ENCODE data around the gene RAB1A.
"Not testable (repeated sequence)": the region's sequence is repeated elsewhere in the genome, so short reads cannot be mapped to it uniquely, and the experiment has no call there.

The RAB1A gene

GRCh38 chr2:65125457-65125856 lies 4.4 kb downstream of the RAB1A start:
- H3K4me1 ChIP-seq (ENCODE audit: control insufficient read depth, low read depth, low read length); DNase-seq; H4K5ac ChIP-seq (ENCODE audit: low read length); H3K4me3 ChIP-seq (ENCODE audit: low read length); H3K79me1 ChIP-seq (ENCODE audit: low read length); H3K18ac ChIP-seq (ENCODE audit: low read length); H2AK5ac ChIP-seq (ENCODE audit: low read length); H3K36me3 ChIP-seq (ENCODE audit: control insufficient read depth, insufficient read depth, low read length); H3K27ac ChIP-seq (ENCODE audit: low read depth, low read length); H3K27me3 ChIP-seq (ENCODE audit: insufficient read depth, low read length, poor library complexity); H3K4me2 ChIP-seq (ENCODE audit: low read length); H2BK5ac ChIP-seq (ENCODE audit: low read length); H3K9ac ChIP-seq (ENCODE audit: low read length); H3K56ac ChIP-seq (ENCODE audit: low read length); H4K8ac ChIP-seq (ENCODE audit: low read depth, low read length); H3K23ac ChIP-seq (ENCODE audit: low read length); H2BK120ac ChIP-seq (ENCODE audit: low read depth, low read length); H2BK15ac ChIP-seq (replicated peaks; ENCODE audit: low read depth); H3K4ac ChIP-seq (ENCODE audit: low read depth, low read length): not testable (repeated sequence)
- H3K79me2 ChIP-seq (ENCODE audit: control insufficient read depth, insufficient read depth, low read length) = peaks cover 73% of the 10 kb centered on the region
- WGBS (ENCODE audit: extremely low coverage, insufficient coverage, low lambda C conversion rate) = no CpG with 5 or more reads among the region's 7 CpGs

- Histone ChIP-seq H3K36me3 (ENCODE audit: control insufficient read depth, insufficient read depth, low read length) (no peaks in the 10 kb centered on the region), H2AK5ac (ENCODE audit: low read length) (no peak overlapping the region), H4K5ac (ENCODE audit: low read length) (no peak overlapping the region), H4K8ac (ENCODE audit: low read depth, low read length) (no peak overlapping the region), H3K4me2 (ENCODE audit: low read length) (no peak overlapping the region), H3K4ac (ENCODE audit: low read depth, low read length) (no peak overlapping the region), H2BK15ac (replicated peaks; ENCODE audit: low read depth) (no peak overlapping the region), H2BK5ac (ENCODE audit: low read length) (no peak overlapping the region), H3K79me2 (ENCODE audit: control insufficient read depth, insufficient read depth, low read length) (peaks cover 74% of the 10 kb centered on the region), H3K4me3 (ENCODE audit: low read length) (no peak overlapping the region), H3K18ac (ENCODE audit: low read length) (no peak overlapping the region), H3K9ac (ENCODE audit: low read length) (no peak overlapping the region), H3K27ac (ENCODE audit: low read depth, low read length) (no peak overlapping the region), H3K56ac (ENCODE audit: low read length) (no peak overlapping the region), H3K79me1 (ENCODE audit: low read length) (no peaks in the 10 kb centered on the region), H3K4me1 (ENCODE audit: control insufficient read depth, low read depth, low read length) (no peaks in the 10 kb centered on the region), H3K27me3 (ENCODE audit: insufficient read depth, low read length, poor library complexity) (no peaks in the 10 kb centered on the region), H2BK120ac (ENCODE audit: low read depth, low read length) (no peak overlapping the region), H3K23ac (ENCODE audit: low read length) (no peak overlapping the region)
- no CpG with 5 or more reads among the region's 7 CpGs for WGBS (ENCODE audit: extremely low coverage, insufficient coverage, low lambda C conversion rate)
- DNase-seq = no peak
Measured at GRCh38 chr2:65122313-65122712, 7.6 kb downstream of the RAB1A start.

DNA sequence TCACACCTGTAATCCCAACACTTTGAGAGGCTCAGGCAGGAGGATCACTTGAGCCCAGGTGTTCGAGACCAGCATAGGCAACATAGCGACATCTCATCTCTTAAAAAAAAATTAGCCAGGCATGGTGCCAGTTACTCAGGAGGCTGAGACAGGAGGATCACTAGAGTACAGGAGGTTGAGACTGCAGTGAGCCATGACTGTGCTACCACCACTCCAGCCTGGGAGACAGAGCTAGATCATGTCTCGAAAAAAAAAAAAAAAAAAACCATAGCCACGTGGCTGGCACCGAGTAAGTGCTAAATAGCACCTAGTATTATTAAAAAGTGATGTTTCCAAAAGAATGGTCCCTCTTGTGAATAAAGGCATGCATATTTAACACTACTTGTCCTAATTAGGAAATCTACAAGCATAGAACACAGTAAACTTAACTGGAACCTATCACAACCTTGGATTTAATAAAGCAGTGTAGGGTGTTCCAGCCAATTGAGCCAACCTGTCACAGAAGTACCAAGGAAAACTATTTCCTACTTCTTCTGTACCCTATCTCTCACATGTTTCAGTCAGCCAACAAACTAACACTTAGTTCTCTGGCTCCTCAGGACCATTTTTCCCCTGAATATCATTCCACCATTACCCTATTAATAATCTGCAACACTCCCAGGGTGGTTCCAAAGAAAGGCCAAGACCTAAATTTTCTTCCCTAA lies 8.8 kb downstream of the RAB1A start:
- H3K36me3 ChIP-seq (ENCODE audit: control insufficient read depth, insufficient read depth, low read length) = no peaks in the 10 kb centered on the region
- H4K5ac ChIP-seq (ENCODE audit: low read length) = no peak overlapping the region
- no peak overlapping the region for H2BK15ac ChIP-seq (replicated peaks; ENCODE audit: low read depth)
- no peak for DNase-seq
- no peak overlapping the region for H3K18ac ChIP-seq (ENCODE audit: low read length)
- no peak overlapping the region for H3K56ac ChIP-seq (ENCODE audit: low read length)
- no peak overlapping the region for H3K4ac ChIP-seq (ENCODE audit: low read depth, low read length)
- no peak overlapping the region for H3K23ac ChIP-seq (ENCODE audit: low read length)
- H2BK120ac ChIP-seq (ENCODE audit: low read depth, low read length) = no peak overlapping the region
- H3K4me1 ChIP-seq (ENCODE audit: control insufficient read depth, low read depth, low read length) = peaks cover 2% of the 10 kb centered on the region
- H3K79me1 ChIP-seq (ENCODE audit: low read length) = peaks cover 3% of the 10 kb centered on the region
- no peaks in the 10 kb centered on the region for H3K27me3 ChIP-seq (ENCODE audit: insufficient read depth, low read length, poor library complexity)
- H3K4me2 ChIP-seq (ENCODE audit: low read length) = no peak overlapping the region
- H2BK5ac ChIP-seq (ENCODE audit: low read length) = no peak overlapping the region
- H3K4me3 ChIP-seq (ENCODE audit: low read length) = no peak overlapping the region
- H3K79me2 ChIP-seq (ENCODE audit: control insufficient read depth, insufficient read depth, low read length) = peaks cover 78% of the 10 kb centered on the region
- no peak overlapping the region for H3K9ac ChIP-seq (ENCODE audit: low read length)
- no peak overlapping the region for H3K27ac ChIP-seq (ENCODE audit: low read depth, low read length)
- no CpG with 5 or more reads among the region's 5 CpGs for WGBS (ENCODE audit: extremely low coverage, insufficient coverage, low lambda C conversion rate)
- peak overlapping the region; percentile 28 for H4K8ac ChIP-seq (ENCODE audit: low read depth, low read length)
- H2AK5ac ChIP-seq (ENCODE audit: low read length) = no peak overlapping the region

- Histone ChIP-seq H3K4ac (ENCODE audit: low read depth, low read length) (no peak overlapping the region), H3K36me3 (ENCODE audit: control insufficient read depth, insufficient read depth, low read length) (no peaks in the 10 kb centered on the region), H2AK5ac (ENCODE audit: low read length) (no peak overlapping the region), H3K4me2 (ENCODE audit: low read length) (no peak overlapping the region), H3K79me2 (ENCODE audit: control insufficient read depth, insufficient read depth, low read length) (peaks cover 69% of the 10 kb centered on the region), H3K27me3 (ENCODE audit: insufficient read depth, low read length, poor library complexity) (no peaks in the 10 kb centered on the region), H3K79me1 (ENCODE audit: low read length) (peaks cover 7% of the 10 kb centered on the region), H3K56ac (ENCODE audit: low read length) (no peak overlapping the region), H3K9ac (ENCODE audit: low read length) (no peak overlapping the region), H3K4me1 (ENCODE audit: control insufficient read depth, low read depth, low read length) (peaks cover 2% of the 10 kb centered on the region), H3K23ac (ENCODE audit: low read length) (no peak overlapping the region), H2BK5ac (ENCODE audit: low read length) (no peak overlapping the region), H4K8ac (ENCODE audit: low read depth, low read length) (no peak overlapping the region), H2BK15ac (replicated peaks; ENCODE audit: low read depth) (no peak overlapping the region), H3K4me3 (ENCODE audit: low read length) (no peak overlapping the region), H2BK120ac (ENCODE audit: low read depth, low read length) (no peak overlapping the region), H4K5ac (ENCODE audit: low read length) (no peak overlapping the region), H3K27ac (ENCODE audit: low read depth, low read length) (no peak overlapping the region), H3K18ac (ENCODE audit: low read length) (no peak overlapping the region)
- no peak for DNase-seq
Measured at GRCh38 chr2:65116645-65117044, 13.3 kb downstream of the RAB1A start.

- H3K18ac ChIP-seq (ENCODE audit: low read length) = no peak overlapping the region
- H3K9ac ChIP-seq (ENCODE audit: low read length) = no peak overlapping the region
- H2BK15ac ChIP-seq (replicated peaks; ENCODE audit: low read depth) = no peak overlapping the region
- H4K5ac ChIP-seq (ENCODE audit: low read length) = no peak overlapping the region
- H3K56ac ChIP-seq (ENCODE audit: low read length) = no peak overlapping the region
- no peak for DNase-seq
- H3K4me3 ChIP-seq (ENCODE audit: low read length) = no peak overlapping the region
- no peak overlapping the region for H3K23ac ChIP-seq (ENCODE audit: low read length)
- H2BK120ac ChIP-seq (ENCODE audit: low read depth, low read length) = no peak overlapping the region
- H2BK5ac ChIP-seq (ENCODE audit: low read length) = no peak overlapping the region
- H3K4ac ChIP-seq (ENCODE audit: low read depth, low read length) = no peak overlapping the region
- no peak overlapping the region for H2AK5ac ChIP-seq (ENCODE audit: low read length)
- no peak overlapping the region for H3K27ac ChIP-seq (ENCODE audit: low read depth, low read length)
- no peaks in the 10 kb centered on the region for H3K36me3 ChIP-seq (ENCODE audit: control insufficient read depth, insufficient read depth, low read length)
- no peaks in the 10 kb centered on the region for H3K27me3 ChIP-seq (ENCODE audit: insufficient read depth, low read length, poor library complexity)
- no peak overlapping the region for H3K4me2 ChIP-seq (ENCODE audit: low read length)
- H4K8ac ChIP-seq (ENCODE audit: low read depth, low read length) = no peak overlapping the region
- H3K79me2 ChIP-seq (ENCODE audit: control insufficient read depth, insufficient read depth, low read length) = peaks cover 64% of the 10 kb centered on the region
- peaks cover 7% of the 10 kb centered on the region for H3K79me1 ChIP-seq (ENCODE audit: low read length)
- peaks cover 2% of the 10 kb centered on the region for H3K4me1 ChIP-seq (ENCODE audit: control insufficient read depth, low read depth, low read length)
Measured at GRCh38 chr2:65114921-65115320, 15.0 kb downstream of the RAB1A start.

GRCh38 chr2:65113816-65114215 lies 16.1 kb downstream of the RAB1A start:
- Histone ChIP-seq H2BK5ac (ENCODE audit: low read length) (no peak overlapping the region), H4K5ac (ENCODE audit: low read length) (no peak overlapping the region), H2BK120ac (ENCODE audit: low read depth, low read length) (no peak overlapping the region), H3K27ac (ENCODE audit: low read depth, low read length) (no peak overlapping the region), H2AK5ac (ENCODE audit: low read length) (no peak overlapping the region), H3K4me2 (ENCODE audit: low read length) (no peak overlapping the region), H3K36me3 (ENCODE audit: control insufficient read depth, insufficient read depth, low read length) (no peaks in the 10 kb centered on the region), H3K79me2 (ENCODE audit: control insufficient read depth, insufficient read depth, low read length) (peaks cover 59% of the 10 kb centered on the region), H3K23ac (ENCODE audit: low read length) (no peak overlapping the region), H3K4ac (ENCODE audit: low read depth, low read length) (no peak overlapping the region), H3K4me3 (ENCODE audit: low read length) (no peak overlapping the region), H3K27me3 (ENCODE audit: insufficient read depth, low read length, poor library complexity) (no peaks in the 10 kb centered on the region), H3K9ac (ENCODE audit: low read length) (no peak overlapping the region), H3K4me1 (ENCODE audit: control insufficient read depth, low read depth, low read length) (peaks cover 2% of the 10 kb centered on the region), H3K56ac (ENCODE audit: low read length) (no peak overlapping the region), H3K18ac (ENCODE audit: low read length) (no peak overlapping the region), H3K79me1 (ENCODE audit: low read length) (peaks cover 10% of the 10 kb centered on the region), H4K8ac (ENCODE audit: low read depth, low read length) (no peak overlapping the region), H2BK15ac (replicated peaks; ENCODE audit: low read depth) (no peak overlapping the region)
- WGBS (ENCODE audit: extremely low coverage, insufficient coverage, low lambda C conversion rate) = no CpG with 5 or more reads among the region's 2 CpGs
- no peak for DNase-seq
